RWPE1 (cell line): ENCODE results near the gene MFAP5.
"Not testable (repeated sequence)": the region's sequence is repeated elsewhere in the genome, so short reads cannot be mapped to it uniquely, and the experiment has no call there.

Source experiments
- CTCF ChIA-PET: fragments of 350-600 bp; sonication (Branson Sonifier 250); formaldehyde crosslinking; extraction: SDS; loops from one replicate; lab custom pipeline; 2021; lab: Yijun Ruan, JAX
- POLR2A ChIA-PET: fragments of 400-600 bp; formaldehyde crosslinking; extraction: SDS; loops from one replicate; lab custom pipeline; 2020; ENCODE audit warnings: antibody characterized with exemption; ENCODE audit not compliant: low non-redundant PET; lab: Yijun Ruan, JAX
- DNase-seq: peaks from one replicate; pipeline ENCODE4 v3.0.0; 2012; ENCODE audit warnings: low spot score
- H3K27ac ChIP-seq: fragments of 450-650 bp; 2 replicates; pipeline ENCODE4 v1.5.1; 2017
- CTCF ChIP-seq: fragments of 450-650 bp; conservative IDR thresholded peaks from 2 replicates; pipeline ENCODE4 v1.5.1; 2017; ENCODE audit warnings: low read depth, mild to moderate bottlenecking

The MFAP5 gene

GRCh38 chr12:8637666-8638065 is 25.0 kb downstream of the MFAP5 start:
- DNase-seq: no peak
- no peak for TF ChIP-seq CTCF
- H3K27ac ChIP-seq: no peak overlapping the region
- ChIA-PET POLR2A (no interaction called here), CTCF (no interaction called here)

GRCh38 chr12:8637244-8637643 is 25.4 kb downstream of the MFAP5 start:
- ChIA-PET POLR2A (no interaction called here), CTCF (no interaction called here)
- no peak for TF ChIP-seq CTCF
- DNase-seq: no peak
- no peak overlapping the region for H3K27ac ChIP-seq

DNA sequence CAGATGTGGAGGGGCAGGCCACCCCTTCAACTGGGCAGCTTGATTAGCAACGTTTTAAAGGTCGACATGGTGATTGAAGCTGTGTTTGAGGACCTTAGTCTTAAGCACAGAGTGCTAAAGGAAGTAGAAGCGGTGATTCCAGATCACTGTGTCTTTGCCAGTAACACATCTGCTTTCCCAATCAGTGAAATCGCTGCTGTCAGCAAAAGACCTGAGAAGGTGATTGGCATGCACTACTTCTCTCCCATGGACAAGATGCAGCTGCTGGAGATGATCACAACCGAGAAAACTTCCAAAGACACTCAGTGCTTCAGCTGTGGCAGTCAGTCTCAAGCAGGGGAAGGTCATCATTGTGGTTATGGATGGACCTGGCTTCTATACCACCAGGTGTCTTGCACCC is 26.0 kb downstream of the MFAP5 start:
- TF ChIP-seq CTCF: no peak
- no peak for DNase-seq
- H3K27ac ChIP-seq: no peak overlapping the region
- POLR2A ChIA-PET: no interaction called here
- CTCF ChIA-PET: interaction anchor here (0.6 kb wide), 1 partner anchor 562 kb away, joined by 4 read pairs; no protein-coding TSS in a partner anchor

- CTCF ChIA-PET, DNase-seq, POLR2A ChIA-PET, H3K27ac ChIP-seq: not testable (repeated sequence)
These were observed 26.6 kb downstream of the MFAP5 start for GRCh38 chr12:8636007-8636346.

GRCh38 chr12:8635342-8636006 is 27.2 kb downstream of the MFAP5 start:
- DNase-seq, POLR2A ChIA-PET, CTCF ChIA-PET, H3K27ac ChIP-seq: not testable (repeated sequence)

DNA sequence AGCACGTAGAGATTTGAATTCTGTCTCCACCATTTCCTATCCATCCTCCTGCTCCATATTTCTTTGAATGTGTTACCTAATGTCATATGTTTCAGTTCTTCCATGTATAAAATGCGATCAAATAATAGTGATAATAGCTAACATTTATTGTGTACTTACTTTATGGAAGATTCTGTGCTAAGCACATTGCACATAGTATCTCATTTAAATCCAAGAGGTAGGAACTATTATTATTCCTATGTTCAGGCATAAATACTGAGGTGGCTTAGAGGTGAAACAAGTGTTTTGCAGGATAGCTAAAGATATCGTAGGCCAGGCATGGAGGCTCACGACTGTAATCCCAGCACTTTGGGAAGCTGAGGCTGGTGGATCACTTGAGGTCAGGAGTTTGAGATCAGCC is 32.5 kb downstream of the MFAP5 start:
- DNase-seq: no peak
- no peak overlapping the region for H3K27ac ChIP-seq
- no peak for TF ChIP-seq CTCF
- ChIA-PET CTCF (no interaction called here), POLR2A (no interaction called here)

GRCh38 chr12:8629486-8630033 is 33.1 kb downstream of the MFAP5 start:
- DNase-seq: no peak
- TF ChIP-seq CTCF: no peak
- POLR2A ChIA-PET: no interaction called here
- no peak overlapping the region for H3K27ac ChIP-seq
- CTCF ChIA-PET: interaction anchor here (0.6 kb wide), 2 partner anchors 14 to 28 kb away, joined by 4 to 6 read pairs; no protein-coding TSS in a partner anchor
